ENCODE measurements around the gene BCKDK. TPM values are rescaled to one million over a fixed set of nuclear protein-coding genes. Genes with fewer than 3 reads are reported as not detected.
A peak's percentile ranks its signal among the peaks of the same experiment; 100 is the strongest.

Gene BCKDK
- total and polyA plus RNA-seq, 2 of the 13 experiments (the other 11 are each of a cell fraction or from before 2014, with no cell fraction given): 24.9 to 42.6 TPM

DNA sequence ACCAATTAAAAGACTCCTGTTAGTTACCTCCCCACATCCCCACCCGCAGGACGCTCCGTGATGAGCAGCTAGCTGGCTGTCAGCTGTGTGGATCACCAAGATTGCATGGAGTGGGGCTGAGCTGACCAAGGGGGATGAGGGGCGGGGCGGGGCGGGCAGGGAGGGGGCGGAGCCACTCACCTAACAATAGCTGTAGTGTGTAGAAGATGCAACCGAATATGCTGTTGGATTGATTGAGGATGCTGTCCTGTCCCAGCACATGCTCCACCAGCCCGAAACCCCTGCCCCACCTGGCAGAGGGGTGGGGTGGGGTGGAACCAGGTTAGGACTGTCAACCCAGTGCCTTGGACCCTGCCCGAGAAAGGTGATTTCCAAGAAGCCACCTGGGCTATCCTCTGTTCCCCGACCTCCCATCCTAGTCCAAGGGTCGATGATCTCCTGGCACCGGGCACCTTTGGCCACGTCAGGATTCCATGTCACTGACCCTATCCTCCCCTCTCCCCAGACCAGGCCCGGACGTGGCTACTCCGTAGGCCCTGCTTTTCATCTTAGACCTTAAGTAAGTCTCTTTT lies 15.0 kb upstream of the BCKDK start (continued):
- no peak for TF ChIP-seq ZNF780A (CRISPR knock-in tag; IDR thresholded peaks at IDR 0.05)
- TF ChIP-seq, protein P1, sequence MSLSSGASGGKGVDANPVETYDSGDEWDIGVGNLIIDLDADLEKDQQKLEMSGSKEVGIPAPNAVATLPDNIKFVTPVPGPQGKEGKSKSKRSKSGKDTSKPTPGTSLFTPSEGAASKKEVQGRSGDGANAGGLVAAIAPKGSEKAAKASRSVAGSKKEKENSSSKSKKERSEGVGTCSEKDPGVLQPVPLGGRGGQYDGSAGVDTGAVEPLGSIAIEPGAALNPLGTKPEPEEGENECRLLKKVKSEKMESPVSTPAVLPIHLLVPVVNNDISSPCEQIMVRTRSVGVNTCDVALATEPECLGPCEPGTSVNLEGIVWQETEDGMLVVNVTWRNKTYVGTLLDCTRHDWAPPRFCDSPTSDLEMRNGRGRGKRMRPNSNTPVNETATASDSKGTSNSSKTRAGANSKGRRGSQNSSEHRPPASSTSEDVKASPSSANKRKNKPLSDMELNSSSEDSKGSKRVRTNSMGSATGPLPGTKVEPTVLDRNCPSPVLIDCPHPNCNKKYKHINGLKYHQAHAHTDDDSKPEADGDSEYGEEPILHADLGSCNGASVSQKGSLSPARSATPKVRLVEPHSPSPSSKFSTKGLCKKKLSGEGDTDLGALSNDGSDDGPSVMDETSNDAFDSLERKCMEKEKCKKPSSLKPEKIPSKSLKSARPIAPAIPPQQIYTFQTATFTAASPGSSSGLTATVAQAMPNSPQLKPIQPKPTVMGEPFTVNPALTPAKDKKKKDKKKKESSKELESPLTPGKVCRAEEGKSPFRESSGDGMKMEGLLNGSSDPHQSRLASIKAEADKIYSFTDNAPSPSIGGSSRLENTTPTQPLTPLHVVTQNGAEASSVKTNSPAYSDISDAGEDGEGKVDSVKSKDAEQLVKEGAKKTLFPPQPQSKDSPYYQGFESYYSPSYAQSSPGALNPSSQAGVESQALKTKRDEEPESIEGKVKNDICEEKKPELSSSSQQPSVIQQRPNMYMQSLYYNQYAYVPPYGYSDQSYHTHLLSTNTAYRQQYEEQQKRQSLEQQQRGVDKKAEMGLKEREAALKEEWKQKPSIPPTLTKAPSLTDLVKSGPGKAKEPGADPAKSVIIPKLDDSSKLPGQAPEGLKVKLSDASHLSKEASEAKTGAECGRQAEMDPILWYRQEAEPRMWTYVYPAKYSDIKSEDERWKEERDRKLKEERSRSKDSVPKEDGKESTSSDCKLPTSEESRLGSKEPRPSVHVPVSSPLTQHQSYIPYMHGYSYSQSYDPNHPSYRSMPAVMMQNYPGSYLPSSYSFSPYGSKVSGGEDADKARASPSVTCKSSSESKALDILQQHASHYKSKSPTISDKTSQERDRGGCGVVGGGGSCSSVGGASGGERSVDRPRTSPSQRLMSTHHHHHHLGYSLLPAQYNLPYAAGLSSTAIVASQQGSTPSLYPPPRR (CRISPR knock-in tag; IDR thresholded peaks at IDR 0.05; ENCODE audit: borderline replicate concordance): no peak
- TF ChIP-seq, protein P2, sequence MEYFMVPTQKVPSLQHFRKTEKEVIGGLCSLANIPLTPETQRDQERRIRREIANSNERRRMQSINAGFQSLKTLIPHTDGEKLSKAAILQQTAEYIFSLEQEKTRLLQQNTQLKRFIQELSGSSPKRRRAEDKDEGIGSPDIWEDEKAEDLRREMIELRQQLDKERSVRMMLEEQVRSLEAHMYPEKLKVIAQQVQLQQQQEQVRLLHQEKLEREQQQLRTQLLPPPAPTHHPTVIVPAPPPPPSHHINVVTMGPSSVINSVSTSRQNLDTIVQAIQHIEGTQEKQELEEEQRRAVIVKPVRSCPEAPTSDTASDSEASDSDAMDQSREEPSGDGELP (IDR thresholded peaks at IDR 0.05; ENCODE audit: borderline replicate concordance, low read depth): peak; percentile 68; the same call in 1 of the 2 replicates
- TF ChIP-seq, protein P3, sequence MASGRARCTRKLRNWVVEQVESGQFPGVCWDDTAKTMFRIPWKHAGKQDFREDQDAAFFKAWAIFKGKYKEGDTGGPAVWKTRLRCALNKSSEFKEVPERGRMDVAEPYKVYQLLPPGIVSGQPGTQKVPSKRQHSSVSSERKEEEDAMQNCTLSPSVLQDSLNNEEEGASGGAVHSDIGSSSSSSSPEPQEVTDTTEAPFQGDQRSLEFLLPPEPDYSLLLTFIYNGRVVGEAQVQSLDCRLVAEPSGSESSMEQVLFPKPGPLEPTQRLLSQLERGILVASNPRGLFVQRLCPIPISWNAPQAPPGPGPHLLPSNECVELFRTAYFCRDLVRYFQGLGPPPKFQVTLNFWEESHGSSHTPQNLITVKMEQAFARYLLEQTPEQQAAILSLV (CRISPR knock-in tag; IDR thresholded peaks at IDR 0.05; ENCODE audit: borderline replicate concordance): no peak
- no peak for TF ChIP-seq ZNF781 (CRISPR knock-in tag; IDR thresholded peaks at IDR 0.05; ENCODE audit: borderline replicate concordance, not compliant biosample characterization)
- TF ChIP-seq, protein P4, sequence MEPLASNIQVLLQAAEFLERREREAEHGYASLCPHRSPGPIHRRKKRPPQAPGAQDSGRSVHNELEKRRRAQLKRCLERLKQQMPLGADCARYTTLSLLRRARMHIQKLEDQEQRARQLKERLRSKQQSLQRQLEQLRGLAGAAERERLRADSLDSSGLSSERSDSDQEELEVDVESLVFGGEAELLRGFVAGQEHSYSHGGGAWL (CRISPR knock-in tag; IDR thresholded peaks at IDR 0.05): 0 out of 2 replicates have a peak, but pooled peaks have one; percentile 35
- TF ChIP-seq MXD4 (CRISPR knock-in tag; IDR thresholded peaks at IDR 0.05): no peak
- no peak for TF ChIP-seq ZNF547 (CRISPR knock-in tag; IDR thresholded peaks at IDR 0.05)
- TF ChIP-seq BORCS8-MEF2B (CRISPR knock-in tag; IDR thresholded peaks at IDR 0.05): no peak
- no peak for TF ChIP-seq ZNF724P (CRISPR knock-in tag; IDR thresholded peaks at IDR 0.05; ENCODE audit: borderline replicate concordance)
- TF ChIP-seq ZNF878 (CRISPR knock-in tag; IDR thresholded peaks at IDR 0.05): no peak
- TF ChIP-seq SMYD3 (CRISPR knock-in tag; IDR thresholded peaks at IDR 0.05): no peak
- TF ChIP-seq NAIF1 (CRISPR knock-in tag; IDR thresholded peaks at IDR 0.05; ENCODE audit: borderline replicate concordance): no peak
- no peak for TF ChIP-seq ISL2 (CRISPR knock-in tag; IDR thresholded peaks at IDR 0.05)
- TF ChIP-seq NONO (IDR thresholded peaks at IDR 0.05): no peak
- no peak for TF ChIP-seq NONO (CRISPR knock-in tag; conservative IDR thresholded peaks at IDR 0.05)
- no peak for TF ChIP-seq ETV6 (CRISPR knock-in tag; conservative IDR thresholded peaks at IDR 0.05)
- TF ChIP-seq CBX1 (IDR thresholded peaks at IDR 0.05; ENCODE audit: low read depth): peak; percentile 35
- TF ChIP-seq NCOR1 (IDR thresholded peaks at IDR 0.05; ENCODE audit: borderline replicate concordance, low read length): 0 out of 2 replicates have a peak, but pooled peaks have one; percentile 19
- no peak for TF ChIP-seq IRF2 (CRISPR knock-in tag; IDR thresholded peaks at IDR 0.05)
- TF ChIP-seq SP1 (IDR thresholded peaks at IDR 0.05): no peak
- peak; percentile 41; the same call in 1 of the 2 replicates for TF ChIP-seq SP1 (CRISPR knock-in tag; IDR thresholded peaks at IDR 0.05)
- peak; percentile 61 for TF ChIP-seq HNF4G (IDR thresholded peaks at IDR 0.05; ENCODE audit: borderline replicate concordance, low read depth, low read length)
- TF ChIP-seq HNF4G (CRISPR knock-in tag; IDR thresholded peaks at IDR 0.05; ENCODE audit: borderline replicate concordance, low read depth): 0 out of 2 replicates have a peak, but pooled peaks have one; percentile 24
- no peak for TF ChIP-seq MTF1 (CRISPR knock-in tag; IDR thresholded peaks at IDR 0.05)
